B cell (primary cell): ENCODE measurements around the gene TOMM22.

ENCODE experiments used
- EZH2 ChIP-seq: IDR thresholded peaks from 2 replicates; pipeline ENCODE4 v1.6.1; 2012; ENCODE audit warnings: borderline replicate concordance, low read depth, mild to moderate bottlenecking, moderate library complexity, low read length; ENCODE audit not compliant: insufficient read depth, poor library complexity, severe bottlenecking
- TF ChIP-seq, protein P1 (sequence below): fragments of 200-600 bp; IDR thresholded peaks from one replicate; pipeline ENCODE4 v1.8.0; 2022; ENCODE audit warnings: antibody characterized with exemption, mild to moderate bottlenecking

DNA sequence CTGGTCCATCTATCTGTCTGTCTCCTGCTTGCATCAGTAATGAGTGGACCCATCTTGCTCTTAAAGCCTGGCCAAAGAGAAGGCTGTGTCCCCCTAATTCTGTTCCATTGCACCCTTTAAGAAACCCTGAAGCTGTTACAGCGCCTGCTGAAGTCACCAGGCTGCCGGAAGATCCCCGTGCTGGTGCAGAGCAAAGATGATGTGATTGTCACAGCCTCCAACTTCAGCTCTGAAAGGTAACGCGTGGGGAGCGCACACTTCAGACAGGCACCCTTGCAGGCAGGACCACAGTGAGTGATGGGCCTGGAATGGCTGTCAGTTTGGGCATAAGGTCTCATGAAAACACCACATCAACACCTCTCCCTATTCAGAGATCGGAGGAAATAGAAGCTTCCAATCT is 42.4 kb downstream of the TOMM22 start:
- TF ChIP-seq, protein P1, sequence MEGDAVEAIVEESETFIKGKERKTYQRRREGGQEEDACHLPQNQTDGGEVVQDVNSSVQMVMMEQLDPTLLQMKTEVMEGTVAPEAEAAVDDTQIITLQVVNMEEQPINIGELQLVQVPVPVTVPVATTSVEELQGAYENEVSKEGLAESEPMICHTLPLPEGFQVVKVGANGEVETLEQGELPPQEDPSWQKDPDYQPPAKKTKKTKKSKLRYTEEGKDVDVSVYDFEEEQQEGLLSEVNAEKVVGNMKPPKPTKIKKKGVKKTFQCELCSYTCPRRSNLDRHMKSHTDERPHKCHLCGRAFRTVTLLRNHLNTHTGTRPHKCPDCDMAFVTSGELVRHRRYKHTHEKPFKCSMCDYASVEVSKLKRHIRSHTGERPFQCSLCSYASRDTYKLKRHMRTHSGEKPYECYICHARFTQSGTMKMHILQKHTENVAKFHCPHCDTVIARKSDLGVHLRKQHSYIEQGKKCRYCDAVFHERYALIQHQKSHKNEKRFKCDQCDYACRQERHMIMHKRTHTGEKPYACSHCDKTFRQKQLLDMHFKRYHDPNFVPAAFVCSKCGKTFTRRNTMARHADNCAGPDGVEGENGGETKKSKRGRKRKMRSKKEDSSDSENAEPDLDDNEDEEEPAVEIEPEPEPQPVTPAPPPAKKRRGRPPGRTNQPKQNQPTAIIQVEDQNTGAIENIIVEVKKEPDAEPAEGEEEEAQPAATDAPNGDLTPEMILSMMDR = no peak
- TF ChIP-seq EZH2 = no peak
